ENCODE data around the gene MRPL55.

Gene MRPL55

DNA sequence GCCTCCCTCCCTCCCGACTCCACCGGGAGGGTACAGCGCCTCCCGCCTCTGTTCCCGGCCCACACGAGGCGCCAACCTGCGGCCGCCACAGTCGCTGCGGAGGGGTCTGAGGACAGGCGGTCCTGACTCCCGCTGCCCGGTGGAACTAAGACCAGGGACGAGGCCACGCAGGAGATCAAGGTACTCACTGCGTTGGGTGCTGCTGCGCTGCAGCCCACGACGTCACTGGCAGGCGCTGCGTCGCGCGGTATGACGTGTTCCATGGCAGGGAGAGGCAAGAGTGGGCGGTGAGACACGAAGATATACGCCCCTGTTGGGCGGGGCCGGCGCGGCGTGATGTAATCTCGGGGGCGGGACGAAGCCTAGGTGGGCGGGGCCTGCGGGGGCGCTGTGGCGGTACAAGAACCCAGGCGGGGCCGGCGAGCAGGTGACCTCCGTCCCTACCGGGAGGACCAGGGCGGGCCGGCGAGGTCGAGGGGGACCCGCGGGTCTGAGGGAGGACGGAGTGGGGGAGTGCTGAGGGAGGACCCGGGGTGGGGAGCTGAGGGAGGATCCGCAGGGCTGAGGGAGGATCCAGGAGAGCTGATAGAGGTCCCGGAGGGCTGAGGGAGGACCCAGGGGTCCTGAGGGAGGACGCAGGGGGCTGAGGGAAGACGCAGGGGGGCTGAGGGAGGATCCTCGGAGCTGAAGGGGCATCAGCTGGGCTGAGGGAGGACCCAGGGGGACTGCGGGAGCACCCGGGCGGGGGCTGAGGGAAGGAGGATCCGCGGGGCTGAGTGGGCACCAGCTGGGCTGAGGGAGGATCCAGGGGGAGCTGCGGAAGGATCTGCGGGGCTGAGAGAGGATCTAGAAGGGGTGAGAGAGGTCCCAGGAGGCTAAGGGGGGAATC, at the start of gene MRPL55:
MRPL55 (minus strand) TSS at position 227 of the 889 bp plus-strand sequence. CDS start 1,039 bp downstream, outside the sequence.
- Mint-ChIP-seq H3K9me3 (no peaks in the 10 kb centered on the region), H3K27ac (peak within 1 kb of the TSS; percentile 95), H3K4me1 (peaks cover 28% of the 10 kb centered on the region), H3K36me3 (ENCODE audit: low read depth) (no peaks in the 10 kb centered on the region), H3K4me3 (peak within 1 kb of the TSS; percentile 95), H3K27me3 (ENCODE audit: low read depth, poor library complexity) (peaks cover 24% of the 10 kb centered on the region)
- TF ChIP-seq CTCF (IDR thresholded peaks at IDR 0.05): no peak
- peak; percentile 99 for DNase-seq

GRCh38 chr1:228158151-228159007, 49.3 kb upstream of the MRPL55 start:
- TF ChIP-seq CTCF (IDR thresholded peaks at IDR 0.05): no peak
- Mint-ChIP-seq H3K9me3 (no peaks in the 10 kb centered on the region), H3K4me3 (no peak overlapping the region), H3K27ac (no peak overlapping the region), H3K27me3 (ENCODE audit: low read depth, poor library complexity) (no peaks in the 10 kb centered on the region), H3K36me3 (ENCODE audit: low read depth) (no peaks in the 10 kb centered on the region), H3K4me1 (peaks cover 12% of the 10 kb centered on the region)
- no peak for DNase-seq

DNA sequence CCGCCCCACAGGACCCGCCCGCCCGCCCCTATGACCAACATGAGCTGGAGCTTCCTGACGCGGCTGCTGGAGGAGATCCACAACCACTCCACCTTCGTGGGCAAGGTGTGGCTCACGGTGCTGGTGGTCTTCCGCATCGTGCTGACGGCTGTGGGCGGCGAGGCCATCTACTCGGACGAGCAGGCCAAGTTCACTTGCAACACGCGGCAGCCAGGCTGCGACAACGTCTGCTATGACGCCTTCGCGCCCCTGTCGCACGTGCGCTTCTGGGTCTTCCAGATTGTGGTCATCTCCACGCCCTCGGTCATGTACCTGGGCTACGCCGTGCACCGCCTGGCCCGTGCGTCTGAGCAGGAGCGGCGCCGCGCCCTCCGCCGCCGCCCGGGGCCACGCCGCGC, 48.6 kb upstream of the MRPL55 start:
- Mint-ChIP-seq H3K4me1 (peaks cover 16% of the 10 kb centered on the region), H3K36me3 (ENCODE audit: low read depth) (no peaks in the 10 kb centered on the region), H3K9me3 (no peaks in the 10 kb centered on the region), H3K4me3 (no peak overlapping the region), H3K27ac (no peak overlapping the region), H3K27me3 (ENCODE audit: low read depth, poor library complexity) (no peaks in the 10 kb centered on the region)
- TF ChIP-seq CTCF (IDR thresholded peaks at IDR 0.05): no peak
- DNase-seq: no peak

- H3K4me1 Mint-ChIP-seq: peaks cover 15% of the 10 kb centered on the region
- H3K9me3 Mint-ChIP-seq: no peaks in the 10 kb centered on the region
- no peaks in the 10 kb centered on the region for H3K27me3 Mint-ChIP-seq (ENCODE audit: low read depth, poor library complexity)
- H3K4me3 Mint-ChIP-seq: no peak overlapping the region
- H3K36me3 Mint-ChIP-seq (ENCODE audit: low read depth): no peaks in the 10 kb centered on the region
- no peak for TF ChIP-seq CTCF (IDR thresholded peaks at IDR 0.05)
- DNase-seq: no peak
- H3K27ac Mint-ChIP-seq: no peak overlapping the region
Observed at GRCh38 chr1:228156941-228157728, 48.0 kb upstream of the MRPL55 start.

GRCh38 chr1:228156515-228156881, 47.4 kb upstream of the MRPL55 start:
- Mint-ChIP-seq H3K27me3 (ENCODE audit: low read depth, poor library complexity) (no peaks in the 10 kb centered on the region), H3K36me3 (ENCODE audit: low read depth) (no peaks in the 10 kb centered on the region), H3K4me3 (no peak overlapping the region), H3K4me1 (peaks cover 8% of the 10 kb centered on the region), H3K9me3 (no peaks in the 10 kb centered on the region), H3K27ac (no peak overlapping the region)
- no peak for DNase-seq
- TF ChIP-seq CTCF (IDR thresholded peaks at IDR 0.05): no peak

Measured in nephron progenitor cell (in vitro differentiated cells).